ENCODE data around the gene SPTAN1.
"Not testable (repeated sequence)": the region's sequence is repeated elsewhere in the genome, so short reads cannot be mapped to it uniquely, and the experiment has no call there.

Gene SPTAN1

GRCh38 chr9:128640603-128641002 lies 88.2 kb downstream of the SPTAN1 start:
- WGBS, 2 experiments (ENCODE audit: insufficient coverage in 2 of 2) = 97 to 99% methylated on average over 17 to 18 of the region's 18 CpGs
- no peak overlapping the region for H3K27ac ChIP-seq (ENCODE audit: low read depth, low read length, severe bottlenecking)
- H3K9me3 ChIP-seq (ENCODE audit: control insufficient read depth, low read length) = no peaks in the 10 kb centered on the region
- no peak overlapping the region for H3K4me3 ChIP-seq (ENCODE audit: extremely low read depth, insufficient read depth, low read length, poor library complexity, severe bottlenecking)
- H3K4me1 ChIP-seq (ENCODE audit: control insufficient read depth, insufficient read depth, low read length, poor library complexity, severe bottlenecking) = peaks cover 15% of the 10 kb centered on the region
- peaks cover 30% of the 10 kb centered on the region for H3K36me3 ChIP-seq (ENCODE audit: control insufficient read depth, insufficient read depth, low read length)

GRCh38 chr9:128642675-128643245 lies 90.4 kb downstream of the SPTAN1 start:
- no peak overlapping the region for H3K4me3 ChIP-seq (ENCODE audit: extremely low read depth, insufficient read depth, low read length, poor library complexity, severe bottlenecking)
- WGBS, 2 experiments (ENCODE audit: insufficient coverage in 2 of 2) = 92 to 96% methylated on average over 9 of the region's 12 CpGs
- H3K36me3 ChIP-seq (ENCODE audit: control insufficient read depth, insufficient read depth, low read length) = peaks cover 26% of the 10 kb centered on the region
- H3K27ac ChIP-seq (ENCODE audit: low read depth, low read length, severe bottlenecking) = no peak overlapping the region
- peaks cover 3% of the 10 kb centered on the region for H3K4me1 ChIP-seq (ENCODE audit: control insufficient read depth, insufficient read depth, low read length, poor library complexity, severe bottlenecking)
- H3K9me3 ChIP-seq (ENCODE audit: control insufficient read depth, low read length) = no peaks in the 10 kb centered on the region

- Histone ChIP-seq H3K4me3 (ENCODE audit: extremely low read depth, insufficient read depth, low read length, poor library complexity, severe bottlenecking) (no peak overlapping the region), H3K9me3 (ENCODE audit: control insufficient read depth, low read length) (no peaks in the 10 kb centered on the region), H3K36me3 (ENCODE audit: control insufficient read depth, insufficient read depth, low read length) (peaks cover 19% of the 10 kb centered on the region), H3K4me1 (ENCODE audit: control insufficient read depth, insufficient read depth, low read length, poor library complexity, severe bottlenecking) (peaks cover 3% of the 10 kb centered on the region), H3K27ac (ENCODE audit: low read depth, low read length, severe bottlenecking) (peak overlapping the region; percentile 45)
- WGBS, 2 experiments (ENCODE audit: insufficient coverage in 2 of 2) = 81 to 90% methylated on average over 11 to 12 of the region's 12 CpGs
Measured at GRCh38 chr9:128643519-128644300, 91.3 kb downstream of the SPTAN1 start.

- H3K27ac ChIP-seq (ENCODE audit: low read depth, low read length, severe bottlenecking); H3K4me1 ChIP-seq (ENCODE audit: control insufficient read depth, insufficient read depth, low read length, poor library complexity, severe bottlenecking); H3K36me3 ChIP-seq (ENCODE audit: control insufficient read depth, insufficient read depth, low read length); H3K4me3 ChIP-seq (ENCODE audit: extremely low read depth, insufficient read depth, low read length, poor library complexity, severe bottlenecking); H3K9me3 ChIP-seq (ENCODE audit: control insufficient read depth, low read length): not testable (repeated sequence)
- WGBS, 2 experiments (ENCODE audit: insufficient coverage in 2 of 2) = 96 to 97% methylated on average over 7 of the region's 9 CpGs
Measured at GRCh38 chr9:128648206-128648605, 95.8 kb downstream of the SPTAN1 start.

- Histone ChIP-seq H3K36me3 (ENCODE audit: control insufficient read depth, insufficient read depth, low read length) (peaks cover 7% of the 10 kb centered on the region), H3K4me3 (ENCODE audit: extremely low read depth, insufficient read depth, low read length, poor library complexity, severe bottlenecking) (no peak overlapping the region), H3K27ac (ENCODE audit: low read depth, low read length, severe bottlenecking) (no peak overlapping the region), H3K9me3 (ENCODE audit: control insufficient read depth, low read length) (no peaks in the 10 kb centered on the region), H3K4me1 (ENCODE audit: control insufficient read depth, insufficient read depth, low read length, poor library complexity, severe bottlenecking) (no peaks in the 10 kb centered on the region)
- WGBS, 2 experiments (ENCODE audit: insufficient coverage in 2 of 2) = 97 to 100% methylated on average over 3 to 5 of the region's 5 CpGs
Measured at GRCh38 chr9:128651798-128652197, 99.4 kb downstream of the SPTAN1 start.

- WGBS, 2 experiments (ENCODE audit: insufficient coverage in 2 of 2) = 95 to 98% methylated on average over 4 to 8 of the region's 8 CpGs
- peaks cover 4% of the 10 kb centered on the region for H3K36me3 ChIP-seq (ENCODE audit: control insufficient read depth, insufficient read depth, low read length)
- H3K4me3 ChIP-seq (ENCODE audit: extremely low read depth, insufficient read depth, low read length, poor library complexity, severe bottlenecking) = no peak overlapping the region
- no peaks in the 10 kb centered on the region for H3K4me1 ChIP-seq (ENCODE audit: control insufficient read depth, insufficient read depth, low read length, poor library complexity, severe bottlenecking)
- H3K9me3 ChIP-seq (ENCODE audit: control insufficient read depth, low read length) = no peaks in the 10 kb centered on the region
- H3K27ac ChIP-seq (ENCODE audit: low read depth, low read length, severe bottlenecking) = no peak overlapping the region
Measured at GRCh38 chr9:128653908-128654307, 101.5 kb downstream of the SPTAN1 start.

- H3K4me3 ChIP-seq (ENCODE audit: extremely low read depth, insufficient read depth, low read length, poor library complexity, severe bottlenecking) = no peak overlapping the region
- WGBS, 2 experiments (ENCODE audit: insufficient coverage in 2 of 2) = 89 to 100% methylated on average over 1 of the region's 1 CpG
- H3K9me3 ChIP-seq (ENCODE audit: control insufficient read depth, low read length) = no peaks in the 10 kb centered on the region
- no peaks in the 10 kb centered on the region for H3K4me1 ChIP-seq (ENCODE audit: control insufficient read depth, insufficient read depth, low read length, poor library complexity, severe bottlenecking)
- no peak overlapping the region for H3K27ac ChIP-seq (ENCODE audit: low read depth, low read length, severe bottlenecking)
- no peaks in the 10 kb centered on the region for H3K36me3 ChIP-seq (ENCODE audit: control insufficient read depth, insufficient read depth, low read length)
Measured at GRCh38 chr9:128654481-128654880, 102.1 kb downstream of the SPTAN1 start.

GRCh38 chr9:128656416-128657343 lies 104.3 kb downstream of the SPTAN1 start, which contains the start of gene DYNC2I2:
Gene DYNC2I2, minus strand, starts transcription at chr9:128656847. Its CDS starts 121 bp downstream, at chr9:128656726.
- Histone ChIP-seq H3K9me3 (ENCODE audit: control insufficient read depth, low read length) (no peaks in the 10 kb centered on the region), H3K4me3 (ENCODE audit: extremely low read depth, insufficient read depth, low read length, poor library complexity, severe bottlenecking) (peak within 1 kb of the TSS; percentile 54), H3K27ac (ENCODE audit: low read depth, low read length, severe bottlenecking) (peak within 1 kb of the TSS; percentile 100), H3K36me3 (ENCODE audit: control insufficient read depth, insufficient read depth, low read length) (no peaks in the 10 kb centered on the region), H3K4me1 (ENCODE audit: control insufficient read depth, insufficient read depth, low read length, poor library complexity, severe bottlenecking) (no peaks in the 10 kb centered on the region)
- WGBS, 2 experiments (ENCODE audit: insufficient coverage in 2 of 2) = 0% methylated on average over 76 to 82 of the region's 86 CpGs

GRCh38 chr9:128657344-128657704 lies 104.9 kb downstream of the SPTAN1 start:
- 89 to 94% methylated on average over 7 to 10 of the region's 13 CpGs for WGBS, 2 experiments (ENCODE audit: insufficient coverage in 2 of 2)

GRCh38 chr9:128657796-128658195 lies 105.4 kb downstream of the SPTAN1 start:
- no peak overlapping the region for H3K4me3 ChIP-seq (ENCODE audit: extremely low read depth, insufficient read depth, low read length, poor library complexity, severe bottlenecking)
- 86 to 92% methylated on average over 1 to 2 of the region's 3 CpGs for WGBS, 2 experiments (ENCODE audit: insufficient coverage in 2 of 2)

More at GRCh38 chr9:128657344-128657704, 104.9 kb downstream of the SPTAN1 start:
- Histone ChIP-seq H3K9me3 (ENCODE audit: control insufficient read depth, low read length) (no peaks in the 10 kb centered on the region), H3K4me3 (ENCODE audit: extremely low read depth, insufficient read depth, low read length, poor library complexity, severe bottlenecking) (peak overlapping the region; percentile 54), H3K36me3 (ENCODE audit: control insufficient read depth, insufficient read depth, low read length) (no peaks in the 10 kb centered on the region), H3K4me1 (ENCODE audit: control insufficient read depth, insufficient read depth, low read length, poor library complexity, severe bottlenecking) (no peaks in the 10 kb centered on the region), H3K27ac (ENCODE audit: low read depth, low read length, severe bottlenecking) (peak overlapping the region; percentile 100)

More at GRCh38 chr9:128657796-128658195, 105.4 kb downstream of the SPTAN1 start:
- Histone ChIP-seq H3K36me3 (ENCODE audit: control insufficient read depth, insufficient read depth, low read length) (no peaks in the 10 kb centered on the region), H3K4me1 (ENCODE audit: control insufficient read depth, insufficient read depth, low read length, poor library complexity, severe bottlenecking) (no peaks in the 10 kb centered on the region), H3K9me3 (ENCODE audit: control insufficient read depth, low read length) (no peaks in the 10 kb centered on the region), H3K27ac (ENCODE audit: low read depth, low read length, severe bottlenecking) (no peak overlapping the region)

Measured in mesodermal cell (in vitro differentiated cells).